A549 (cell line): Measurements from ENCODE around the gene FSD1.

Experiments used
- CHD2 ChIP-seq: fragments of 150-350 bp; IDR thresholded peaks from 2 replicates; pipeline ENCODE4 v1.6.1; 2014; ENCODE audit warnings: low read length; ENCODE audit not compliant: partially characterized antibody
- CTCF ChIP-seq: fragments of >200 bp; sonication (Bioruptor Twin); formaldehyde crosslinking; IDR thresholded peaks from 3 replicates; pipeline ENCODE4 v1.5.1; 2016
- EP300 ChIP-seq, 2 experiments: fragments of >200 bp; sonication (Bioruptor Twin); formaldehyde crosslinking; IDR thresholded peaks; 2 replicates in 1 of 2; 3 replicates in 1 of 2; pipeline ENCODE4 v1.6.1; 2016 to 2017
- HDAC2 ChIP-seq: fragments of 200-600 bp; sonication (generic); IDR thresholded peaks from 2 replicates; pipeline ENCODE4 v1.6.1; 2016
- MAX ChIP-seq: IDR thresholded peaks from 2 replicates; pipeline ENCODE4 v1.6.1; 2012
- NPAS2 ChIP-seq: fragments of 250-450 bp; sonication (Bioruptor Pico); IDR thresholded peaks from 2 replicates; pipeline ENCODE4 v1.8.0; 2022; ENCODE audit warnings: mild to moderate bottlenecking, moderate library complexity, borderline replicate concordance
- NR3C1 ChIP-seq: fragments of >200 bp; sonication (Bioruptor Twin); formaldehyde crosslinking; IDR thresholded peaks from 3 replicates; pipeline ENCODE4 v1.6.1; 2017
- POLR2A ChIP-seq: IDR thresholded peaks from 2 replicates; pipeline ENCODE4 v1.6.1; 2012; ENCODE audit warnings: mild to moderate bottlenecking, low read length
- REST ChIP-seq: fragments of 200-600 bp; sonication (generic); IDR thresholded peaks from 2 replicates; pipeline ENCODE4 v1.6.1; 2016; ENCODE audit warnings: antibody characterized with exemption, mild to moderate bottlenecking, moderate library complexity
- SMC3 ChIP-seq: fragments of >200 bp; sonication (Bioruptor Twin); formaldehyde crosslinking; IDR thresholded peaks from 3 replicates; pipeline ENCODE4 v1.6.1; 2018; ENCODE audit warnings: inconsistent platforms
- ZC3H11A ChIP-seq: fragments of 450-650 bp; IDR thresholded peaks from 2 replicates; pipeline ENCODE4 v1.6.1; 2014; ENCODE audit warnings: antibody characterized with exemption, mild to moderate bottlenecking

- TF ChIP-seq ZC3H11A (no peak), CTCF (no peak), SMC3 (no peak), CHD2 (no peak), MAX (no peak), EP300 (IDR thresholded peaks at IDR 0.05) (no peak), HDAC2 (no peak), NPAS2 (CRISPR knock-in tag) (no peak), POLR2A (no peak), REST (no peak), NR3C1 (no peak)
Measured at GRCh38 chr19:4256563-4256962, 47.8 kb upstream of the FSD1 start.
